Measurements from ENCODE around the gene HYAL1.

Gene HYAL1, protein sequence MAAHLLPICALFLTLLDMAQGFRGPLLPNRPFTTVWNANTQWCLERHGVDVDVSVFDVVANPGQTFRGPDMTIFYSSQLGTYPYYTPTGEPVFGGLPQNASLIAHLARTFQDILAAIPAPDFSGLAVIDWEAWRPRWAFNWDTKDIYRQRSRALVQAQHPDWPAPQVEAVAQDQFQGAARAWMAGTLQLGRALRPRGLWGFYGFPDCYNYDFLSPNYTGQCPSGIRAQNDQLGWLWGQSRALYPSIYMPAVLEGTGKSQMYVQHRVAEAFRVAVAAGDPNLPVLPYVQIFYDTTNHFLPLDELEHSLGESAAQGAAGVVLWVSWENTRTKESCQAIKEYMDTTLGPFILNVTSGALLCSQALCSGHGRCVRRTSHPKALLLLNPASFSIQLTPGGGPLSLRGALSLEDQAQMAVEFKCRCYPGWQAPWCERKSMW

DNA sequence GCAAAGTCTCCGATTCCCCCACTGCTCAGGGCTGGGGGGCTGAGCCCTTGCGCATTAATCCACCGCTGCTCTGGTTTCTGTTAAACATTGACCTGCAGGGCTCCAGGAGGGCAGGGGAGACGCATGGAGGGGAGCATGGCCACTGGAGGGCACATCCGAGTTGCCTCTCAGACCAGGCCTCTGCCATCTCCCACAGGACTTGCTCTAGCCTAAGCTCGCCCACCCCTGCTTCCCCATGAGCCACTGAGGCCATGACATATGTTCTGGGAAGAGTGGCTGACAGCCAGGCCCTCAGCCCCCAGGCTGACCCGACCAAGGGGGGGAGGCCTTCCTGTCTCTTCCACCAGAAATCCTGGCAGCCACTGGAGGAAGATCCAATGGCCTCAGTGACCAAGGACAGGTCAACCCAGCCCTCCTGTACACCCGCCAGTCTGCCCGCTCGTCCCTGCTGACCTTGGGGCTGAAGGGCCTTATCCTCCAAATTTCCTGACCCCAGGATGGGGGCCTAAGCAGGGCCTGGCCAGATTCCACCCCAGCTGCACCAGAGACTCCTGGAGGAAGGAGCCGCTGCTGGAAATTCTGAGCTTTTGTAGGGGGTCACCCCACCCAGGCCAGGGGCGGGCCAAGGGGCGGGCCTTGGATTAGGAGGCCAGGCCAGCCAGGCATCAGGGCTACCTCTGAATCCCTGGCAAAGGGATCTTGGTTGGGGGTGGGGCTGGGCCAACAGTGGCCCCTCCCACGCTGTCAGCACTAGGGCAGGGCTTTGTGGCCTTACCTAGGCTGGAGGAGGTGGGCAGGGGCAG lies at the start of gene HYAL1:
TSS of gene HYAL1 (minus strand) at position 562 of the 803 bp plus-strand sequence. CDS start 618 bp downstream, outside the sequence.
- no peak for DNase-seq

DNA sequence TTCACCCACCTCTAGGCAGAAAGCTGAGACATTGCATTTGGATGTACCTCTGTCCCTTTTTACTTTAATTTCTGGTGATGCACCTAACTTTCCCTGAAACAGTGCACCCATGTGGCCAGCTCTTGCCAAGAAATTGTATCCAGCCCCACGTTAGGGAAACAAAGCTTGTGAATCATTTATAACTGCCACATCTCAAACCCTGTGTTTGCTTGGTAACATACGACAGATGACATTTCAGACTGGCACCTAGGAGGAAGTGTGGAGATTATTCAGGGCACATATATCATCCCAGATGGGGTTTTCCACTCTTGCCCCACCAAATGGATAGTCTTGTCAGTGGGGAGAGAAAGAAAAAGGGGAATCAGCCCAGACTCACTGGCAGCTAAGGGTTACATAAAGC lies 49.4 kb upstream of the HYAL1 start:
- peak in 1 of 2 experiments; percentile 8 for DNase-seq

DNA sequence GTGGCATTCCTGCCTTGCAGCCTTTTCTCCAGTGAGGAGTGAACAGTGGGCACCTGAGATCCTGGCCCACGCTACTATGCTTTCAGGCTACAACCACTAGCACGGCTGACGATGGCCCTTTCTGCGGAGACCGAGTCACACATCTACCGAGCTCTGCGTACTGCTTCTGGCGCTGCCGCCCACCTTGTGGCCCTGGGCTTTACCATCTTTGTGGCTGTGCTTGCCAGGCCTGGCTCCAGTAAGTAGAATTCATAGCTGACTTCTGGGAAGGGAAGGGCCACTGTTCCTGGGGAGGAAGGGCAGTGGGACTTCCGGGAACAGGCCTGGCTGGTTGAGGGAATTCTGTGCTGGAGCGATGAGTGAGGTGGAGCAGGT lies 47.9 kb upstream of the HYAL1 start:
- DNase-seq, result no peak

DNA sequence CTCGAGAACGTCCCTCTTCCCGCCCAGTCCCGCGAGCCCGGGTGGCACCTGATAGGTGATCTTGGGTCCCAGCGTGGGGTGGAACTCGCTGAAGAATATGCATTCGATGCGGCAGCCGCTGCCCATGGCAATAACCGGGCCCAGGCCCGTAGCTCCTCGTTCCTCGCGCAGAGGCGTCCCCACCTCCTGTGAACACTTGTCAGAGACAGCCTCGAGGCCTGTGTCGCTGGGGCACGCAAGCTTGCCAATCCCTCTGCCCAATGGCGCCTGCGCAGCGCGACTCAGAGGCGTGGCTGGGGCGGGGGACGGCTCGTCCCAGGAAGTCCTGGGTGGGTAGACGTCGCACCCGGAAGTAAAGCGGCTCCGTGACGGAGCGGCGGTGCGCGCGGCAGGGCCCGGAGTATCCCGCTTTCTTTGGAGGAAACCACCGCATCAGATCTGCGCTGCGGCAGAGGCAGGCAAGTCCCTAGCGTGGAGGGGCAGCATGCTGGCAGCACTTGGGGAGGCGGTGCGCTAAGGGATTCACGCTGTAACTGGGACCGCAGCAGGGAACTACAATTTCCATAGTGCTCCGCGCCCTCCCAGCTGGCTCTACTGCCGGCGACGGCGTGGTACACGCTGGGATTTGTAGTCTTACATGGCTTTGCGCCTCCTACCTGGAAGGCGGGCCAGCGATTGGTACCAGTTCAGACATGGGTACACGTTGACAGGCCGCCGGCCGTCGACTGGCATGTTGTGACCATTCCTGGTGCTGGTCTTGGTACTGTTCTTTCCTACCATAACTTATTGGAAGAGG lies 47.4 kb upstream of the HYAL1 start, which contains the start of the genes CYB561D2 and NPRL2:
TSS of gene CYB561D2 (plus strand) at position 336 of the 796 bp plus-strand sequence. CDS start 572 bp downstream, outside the sequence.
TSS of gene NPRL2 (minus strand) at position 249 of the 796 bp plus-strand sequence. CDS start at position 126, 123 bp downstream.
- DNase-seq, result peak; percentile 71 to 87

DNA sequence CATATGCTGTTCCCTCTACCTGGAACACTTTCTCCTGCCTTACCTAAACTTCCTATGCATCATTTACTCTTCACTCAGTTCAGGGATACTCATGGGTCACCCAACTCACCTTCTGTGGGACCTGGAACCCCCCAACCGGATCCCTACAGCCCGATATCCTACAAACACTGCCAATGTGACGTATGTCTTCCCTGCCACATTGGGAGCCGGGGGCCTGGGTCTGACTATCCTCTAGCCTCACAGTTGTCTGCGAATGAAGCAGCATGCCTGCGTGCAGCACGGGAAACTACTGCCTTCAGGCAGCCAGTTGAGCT lies 46.8 kb upstream of the HYAL1 start:
- DNase-seq, result no peak

DNA sequence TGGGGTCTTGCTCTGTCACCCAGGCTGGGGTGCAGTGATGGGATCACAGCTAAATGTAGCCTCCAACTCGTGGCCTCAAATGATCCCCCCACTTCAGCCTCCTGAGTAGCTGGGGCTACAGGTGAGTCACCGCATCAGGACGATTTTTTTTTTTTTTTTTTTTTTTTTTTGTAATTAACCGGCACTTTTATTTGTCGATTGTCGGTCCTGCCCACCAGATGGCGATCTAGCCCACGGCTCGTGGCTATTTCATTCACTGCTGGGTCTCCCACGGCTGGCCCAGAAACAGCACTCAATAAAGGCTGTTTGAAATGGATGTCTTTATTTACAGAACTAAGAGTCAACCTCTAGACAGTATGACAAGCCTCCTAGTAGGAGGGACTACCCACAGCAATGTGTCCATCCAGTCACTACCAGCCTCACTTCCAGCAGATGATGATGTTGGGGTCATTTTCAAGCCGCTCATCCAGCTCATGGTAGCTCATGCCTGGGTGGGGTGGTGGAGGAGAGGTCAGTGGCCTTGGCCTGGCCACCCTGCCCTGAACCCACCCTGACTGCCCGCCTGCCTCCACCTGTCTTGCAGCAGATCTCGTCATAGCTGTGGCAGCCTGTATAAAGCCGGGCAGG lies 43.9 kb upstream of the HYAL1 start:
- peak in 1 of 2 experiments; percentile 48 for DNase-seq

DNA sequence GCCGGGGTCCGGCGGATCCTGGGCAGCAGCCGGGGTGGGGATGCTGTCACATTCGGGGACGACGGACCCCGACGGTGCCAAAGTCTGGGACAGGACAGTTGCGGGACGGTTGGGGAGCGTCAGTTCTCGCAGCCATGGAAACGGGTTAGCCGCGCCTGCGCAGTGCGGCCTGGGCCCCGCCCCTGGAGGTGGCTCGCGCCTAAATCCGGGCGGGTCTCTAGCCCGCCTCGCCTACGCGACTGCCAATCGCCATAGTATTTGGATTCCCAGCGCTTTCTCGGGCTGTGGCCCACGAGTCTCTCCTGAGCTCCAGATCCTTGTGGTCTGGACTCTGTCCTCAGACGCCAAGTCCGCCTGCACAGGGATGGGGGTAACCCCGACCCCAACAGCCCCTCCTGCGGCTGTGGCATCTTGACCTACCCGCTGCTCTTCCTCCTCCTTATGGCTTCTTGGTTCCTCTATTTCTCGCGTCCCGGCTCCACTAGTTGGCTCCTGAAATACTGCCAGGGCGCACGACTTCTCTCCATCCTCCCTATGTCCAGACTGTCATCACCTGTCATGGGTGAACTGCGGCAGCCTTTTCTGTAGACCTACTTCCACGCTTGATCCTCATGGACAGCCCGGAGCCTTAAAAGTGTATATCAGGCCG lies 42.3 kb upstream of the HYAL1 start, which contains the start of gene ZMYND10:
TSS of gene ZMYND10 (minus strand) at position 147 of the 649 bp plus-strand sequence. CDS start 153 bp downstream, outside the sequence.
- DNase-seq, result peak in 1 of 2 experiments; percentile 36

DNA sequence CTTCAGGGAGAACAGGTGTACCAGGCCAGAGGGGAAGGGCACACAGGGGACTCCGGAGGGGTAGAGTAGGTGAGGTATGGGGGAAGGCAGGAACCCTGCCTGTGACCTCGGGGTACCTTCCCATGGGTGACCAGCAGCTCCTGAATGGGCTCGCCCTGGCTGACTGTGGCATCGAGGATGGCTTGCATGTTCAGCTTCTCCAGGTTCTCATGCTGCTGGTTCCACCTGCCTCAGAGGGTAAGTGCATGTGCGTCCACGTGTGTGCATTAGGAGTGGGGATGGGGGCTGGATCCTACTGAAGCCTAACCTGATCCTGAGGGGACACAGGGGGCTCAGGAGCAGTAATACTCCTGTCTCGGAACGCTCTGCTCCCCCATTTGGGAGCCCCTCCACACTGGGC lies 41.6 kb upstream of the HYAL1 start:
- DNase-seq, result no peak

DNA sequence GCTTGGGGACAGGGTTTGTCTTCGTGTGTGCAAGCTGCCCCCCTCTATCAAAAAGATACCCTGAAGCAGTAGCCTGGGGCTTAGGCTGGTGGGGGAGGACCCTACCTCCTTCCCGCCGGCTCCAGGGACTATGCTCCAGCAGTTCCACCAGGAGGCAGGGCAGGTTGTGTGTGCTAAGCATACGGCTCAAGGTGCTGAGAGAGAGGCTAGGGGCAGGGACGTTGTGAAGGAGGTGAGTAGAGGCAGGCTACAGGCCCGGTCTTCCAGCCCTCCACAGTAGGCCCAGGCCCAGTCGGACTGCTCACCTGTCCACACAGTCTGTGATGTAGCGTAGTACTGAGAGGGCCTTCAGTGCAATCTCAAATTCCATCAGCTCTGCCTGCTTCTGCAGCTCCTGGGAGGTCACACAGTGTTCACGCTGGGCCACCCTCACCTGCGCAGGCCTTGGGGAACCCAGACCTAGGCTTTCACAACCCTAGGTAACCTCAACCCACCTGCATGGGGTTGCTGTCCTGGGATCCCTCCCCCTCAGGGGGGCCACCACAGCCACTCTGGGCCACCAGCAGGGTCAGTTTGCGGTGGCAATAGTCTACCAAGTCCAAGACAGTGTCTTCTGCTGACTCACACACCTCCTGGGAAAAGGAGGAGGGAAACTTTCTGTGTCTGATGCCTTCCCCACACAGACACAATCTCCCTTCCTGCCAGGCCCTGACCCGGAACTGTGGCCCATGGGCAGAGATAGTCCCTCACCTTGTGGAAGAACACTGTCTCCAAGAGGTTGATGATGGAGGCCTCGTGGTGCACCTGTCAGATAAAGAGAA lies 39.6 kb upstream of the HYAL1 start:
- no peak for DNase-seq

DNA sequence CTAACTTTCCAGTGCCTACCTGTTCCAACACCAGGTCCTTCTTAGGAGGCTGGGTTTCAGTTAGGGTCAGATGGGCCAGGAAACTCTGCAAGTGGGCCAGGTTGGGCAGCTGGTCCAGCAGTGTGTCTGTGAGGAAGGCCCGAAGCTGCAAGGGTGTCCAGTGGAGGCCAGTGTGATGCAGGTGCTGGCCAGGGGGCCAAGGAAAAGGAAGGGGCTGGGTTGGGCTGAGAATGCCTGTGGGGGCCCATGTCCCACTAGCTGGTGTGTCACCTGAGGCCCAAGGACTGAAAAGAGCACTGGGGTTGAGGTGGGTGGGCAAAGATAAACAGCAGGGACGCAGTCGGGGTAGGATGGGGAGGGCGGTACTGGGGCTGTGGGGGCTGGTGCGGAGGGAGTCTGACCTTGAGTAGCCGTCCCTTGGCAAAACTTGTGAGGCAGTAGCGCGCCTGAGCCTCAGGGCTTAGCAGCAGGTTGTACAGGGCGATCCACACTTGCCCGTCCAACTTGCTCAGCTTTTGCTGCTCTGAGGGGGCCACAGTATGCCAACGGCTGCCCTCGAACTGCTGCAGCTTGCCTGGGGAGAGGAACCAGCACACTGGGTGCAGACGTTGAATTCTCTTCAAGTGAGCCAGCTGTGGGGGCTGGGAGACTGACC lies 38.7 kb upstream of the HYAL1 start:
- no peak for DNase-seq

DNA sequence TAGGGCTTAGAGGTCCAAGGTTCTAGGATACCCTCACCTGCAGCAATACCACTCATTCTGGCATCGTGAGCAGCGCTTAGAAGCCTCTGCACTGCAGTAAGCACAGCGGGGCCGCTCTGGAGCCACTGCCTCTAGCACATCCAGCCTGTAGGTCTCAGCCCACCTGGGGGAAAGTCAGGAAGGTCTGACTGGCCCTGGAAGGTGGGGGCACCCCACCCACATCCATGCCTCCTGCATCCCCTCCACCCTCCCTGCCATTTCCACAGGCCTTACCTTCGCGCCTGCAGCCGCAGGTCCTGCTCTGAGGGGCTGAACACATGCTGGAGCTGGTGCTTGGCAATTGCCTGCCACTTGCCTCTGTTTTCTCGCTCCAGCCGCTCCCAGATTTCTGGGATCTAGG lies 38.2 kb upstream of the HYAL1 start:
- DNase-seq, result no peak

DNA sequence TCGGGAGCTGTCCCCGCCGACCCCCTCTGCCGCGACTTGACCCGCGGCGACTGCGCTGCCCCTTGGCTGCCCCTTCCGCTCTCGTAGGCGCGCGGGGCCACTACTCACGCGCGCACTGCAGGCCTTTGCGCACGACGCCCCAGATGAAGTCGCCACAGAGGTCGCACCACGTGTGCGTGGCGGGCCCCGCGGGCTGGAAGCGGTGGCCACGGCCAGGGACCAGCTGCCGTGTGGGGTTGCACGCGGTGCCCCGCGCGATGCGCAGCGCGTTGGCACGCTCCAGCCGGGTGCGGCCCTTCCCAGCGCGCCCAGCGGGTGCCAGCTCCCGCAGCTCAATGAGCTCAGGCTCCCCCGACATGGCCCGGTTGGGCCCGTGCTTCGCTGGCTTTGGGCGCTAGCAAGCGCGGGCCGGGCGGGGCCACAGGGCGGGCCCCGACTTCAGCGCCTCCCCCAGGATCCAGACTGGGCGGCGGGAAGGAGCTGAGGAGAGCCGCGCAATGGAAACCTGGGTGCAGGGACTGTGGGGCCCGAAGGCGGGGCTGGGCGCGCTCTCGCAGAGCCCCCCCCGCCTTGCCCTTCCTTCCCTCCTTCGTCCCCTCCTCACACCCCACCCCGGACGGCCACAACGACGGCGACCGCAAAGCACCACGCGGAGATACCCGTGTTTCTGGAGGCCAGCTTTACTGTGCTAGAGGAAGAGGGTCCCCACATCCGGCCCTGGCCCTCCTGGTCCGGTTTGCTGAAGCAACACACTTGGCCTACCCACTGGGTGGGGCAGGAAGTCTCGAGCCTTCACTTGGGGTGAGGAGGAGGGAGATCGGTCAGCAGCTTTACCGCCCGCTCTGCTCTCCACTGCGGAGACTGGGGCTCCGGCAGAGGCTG lies 37.3 kb upstream of the HYAL1 start, which contains the start of gene RASSF1:
TSS of gene RASSF1 (minus strand) at position 389 of the 882 bp plus-strand sequence. CDS start at position 358, 31 bp downstream.
- no peak for DNase-seq

DNA sequence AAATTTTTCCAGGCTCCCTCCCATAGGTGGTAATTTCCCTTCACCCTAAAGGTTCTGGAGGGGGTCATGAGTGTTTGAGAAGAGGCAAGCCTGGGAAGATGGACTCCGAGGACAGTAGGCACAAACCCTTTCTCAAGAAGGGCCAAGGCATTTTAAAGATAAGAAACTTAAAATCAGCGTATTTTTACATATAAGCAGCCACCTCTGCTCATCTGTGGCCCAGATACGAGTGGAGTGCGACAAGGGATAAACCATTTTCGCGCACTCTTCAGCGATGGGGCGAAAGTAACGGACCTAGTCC lies 36.7 kb upstream of the HYAL1 start:
- no peak for DNase-seq

DNA sequence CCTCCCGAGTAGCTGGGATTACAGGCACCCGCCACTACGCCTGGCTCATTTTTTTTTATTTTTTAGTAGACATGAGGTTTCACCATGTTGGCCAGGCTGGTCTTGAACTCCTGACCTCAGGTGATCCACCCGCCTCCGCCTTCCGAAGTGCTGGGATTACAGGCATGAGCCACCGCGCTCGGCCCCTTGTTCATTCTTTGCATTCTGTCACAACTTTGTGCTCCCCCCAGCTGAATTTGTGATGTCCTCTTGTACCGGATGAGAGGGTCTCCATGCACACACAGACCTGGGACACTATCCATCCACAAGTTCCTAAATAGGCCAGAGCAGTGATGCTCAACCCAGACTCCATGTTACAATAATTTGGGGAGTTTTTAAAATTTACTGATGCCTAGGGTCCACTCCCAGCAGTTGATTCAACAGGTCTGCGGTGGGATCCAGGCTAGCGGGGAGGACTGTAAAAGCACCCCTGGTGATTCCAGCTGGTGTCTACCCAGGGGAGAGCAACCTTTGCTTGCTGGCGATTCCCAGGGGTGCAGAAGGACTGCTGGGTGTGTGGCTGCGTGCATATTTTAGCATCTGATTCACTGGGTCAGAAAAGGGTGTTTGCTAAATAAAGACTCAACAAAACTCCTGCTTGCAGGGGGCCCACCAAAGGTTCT lies 36.2 kb upstream of the HYAL1 start:
- no peak for DNase-seq

DNA sequence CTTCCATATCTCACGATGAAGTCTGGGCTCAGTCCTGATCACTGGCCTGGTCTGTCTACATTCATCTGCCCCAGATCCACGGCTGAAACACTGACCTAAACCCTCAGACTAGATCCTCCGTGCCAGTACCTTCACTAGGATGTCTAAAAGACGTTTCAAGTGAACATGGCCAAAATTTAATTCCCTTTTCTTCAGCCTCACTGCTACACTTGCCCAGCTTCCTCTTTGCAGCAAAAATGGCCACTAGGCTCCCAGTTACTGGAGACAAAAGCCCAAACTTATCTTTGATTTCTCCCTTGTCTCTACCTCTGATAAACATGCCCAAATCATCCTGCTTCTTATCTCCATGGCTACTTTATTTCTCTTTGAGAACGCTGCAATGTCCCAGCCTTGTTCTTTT lies 35.6 kb upstream of the HYAL1 start:
- no peak for DNase-seq

DNA sequence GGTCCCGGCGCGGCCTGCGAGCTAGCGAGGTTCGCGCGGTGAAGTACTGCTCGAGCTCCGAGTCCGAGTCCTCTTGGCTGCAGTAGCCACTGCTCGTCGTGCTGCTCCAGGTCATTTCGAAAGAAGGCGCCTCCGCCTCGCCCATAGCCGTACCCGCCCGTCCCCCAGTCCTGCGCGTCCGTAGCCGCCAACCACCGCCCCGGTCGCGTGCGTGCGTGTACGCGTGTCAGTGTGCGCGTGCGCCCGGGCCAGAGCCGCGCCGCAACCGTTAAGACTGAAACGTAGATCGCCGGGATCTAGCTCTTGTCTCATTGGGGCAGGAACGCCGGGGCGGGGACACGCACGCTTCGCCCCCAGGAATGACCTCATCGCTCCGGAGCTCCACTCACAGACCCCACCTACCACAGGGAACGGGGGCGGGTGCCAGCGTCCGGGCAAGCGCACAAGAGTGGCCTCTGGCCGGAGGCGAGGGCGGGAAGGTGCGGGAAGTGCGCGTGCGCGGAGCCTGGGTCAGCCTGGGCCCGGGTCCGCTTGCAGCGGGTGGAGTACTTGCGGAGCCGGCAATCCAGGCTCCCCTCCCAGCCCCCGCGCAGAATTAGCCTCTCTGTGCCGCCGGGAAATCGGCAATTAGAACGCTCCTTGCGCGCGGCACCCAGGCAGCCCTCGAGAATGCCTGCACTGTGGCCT lies 33.9 kb upstream of the HYAL1 start:
- DNase-seq, result peak; percentile 90 to 91

DNA sequence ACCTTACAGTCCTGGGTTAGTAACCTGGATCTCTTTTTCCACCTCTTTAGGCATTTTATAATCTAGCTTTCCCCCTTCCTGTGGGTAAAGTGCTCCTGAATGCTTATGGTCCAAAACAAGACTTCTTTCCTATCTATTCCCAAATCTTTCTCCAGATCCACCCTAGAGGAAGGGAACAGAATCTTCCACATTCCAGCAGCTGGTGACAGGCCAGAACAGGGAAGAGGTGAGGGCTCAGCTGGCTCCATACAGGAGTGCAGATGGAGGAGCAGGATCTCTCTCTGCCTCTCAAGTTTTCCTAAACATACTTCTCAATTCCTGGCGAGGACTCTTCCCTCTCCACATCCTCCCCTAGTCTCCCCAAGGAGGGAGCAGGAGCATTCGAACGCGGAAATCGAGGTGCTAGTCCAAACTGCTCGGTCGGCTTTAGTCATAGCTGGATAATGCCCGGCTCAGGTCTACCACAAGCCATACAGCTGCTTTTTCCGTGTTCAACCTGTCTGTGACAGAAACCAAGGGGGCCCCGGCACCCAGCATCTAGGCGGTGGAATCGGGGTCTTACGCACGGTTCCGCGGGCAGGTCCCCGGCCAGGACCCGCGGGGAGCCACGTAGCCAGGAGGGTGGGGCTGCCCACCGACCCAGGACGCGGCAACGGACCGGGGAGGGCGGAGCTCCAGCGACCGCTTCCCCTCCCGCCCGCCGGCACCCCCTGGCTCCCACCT lies 33.2 kb upstream of the HYAL1 start:
- DNase-seq, result no peak

Measured in SW 1271 (cell line).